GF-D8 (cell line): Measurements from ENCODE around the gene CARMIL1.
"Not testable (repeated sequence)": the region's sequence is repeated elsewhere in the genome, so short reads cannot be mapped to it uniquely, and the experiment has no call there.

ENCODE experiments used
- DNase-seq: peaks from one replicate; lab custom pipeline; 2025; lab: John Stamatoyannopoulos, UW

CARMIL1 gene

DNA sequence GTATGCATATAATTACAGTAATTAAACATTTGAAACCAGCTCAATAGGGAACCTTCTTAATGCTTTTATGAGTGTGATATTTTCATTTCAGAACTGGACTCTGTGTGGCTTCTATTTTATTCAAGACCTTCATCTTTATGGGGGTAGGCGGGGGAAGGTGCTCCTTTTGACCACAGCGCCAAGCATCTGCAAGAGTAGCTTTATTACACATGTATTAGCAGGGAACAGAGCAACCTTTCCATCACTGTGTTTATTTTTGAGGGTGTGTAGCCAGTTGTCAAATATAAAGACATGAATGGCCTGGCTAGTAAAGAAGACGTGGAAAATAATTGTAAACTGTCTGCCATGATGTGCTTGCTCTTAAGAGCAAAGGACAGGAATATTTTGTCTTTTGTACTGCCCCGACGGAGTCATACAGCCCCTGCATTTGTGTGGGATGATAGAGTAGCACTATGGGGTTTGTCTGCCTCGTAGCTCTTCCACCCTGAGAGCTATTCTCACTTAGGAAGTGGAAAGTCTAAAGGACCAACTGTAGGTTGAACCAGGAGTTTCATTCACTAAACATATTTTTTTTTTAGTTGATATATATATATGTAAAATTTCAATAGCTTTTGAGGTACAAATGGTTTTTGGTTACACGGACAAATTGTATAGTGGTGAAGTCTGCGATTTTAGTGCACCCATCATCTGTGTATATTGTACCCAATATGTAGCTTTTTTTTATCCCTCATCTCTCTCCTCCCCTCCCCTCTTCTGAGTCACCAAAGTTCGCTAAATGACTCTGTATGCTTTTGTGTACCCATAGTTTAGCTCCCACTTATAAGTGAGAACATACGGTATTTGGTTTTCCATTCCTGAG, 91.2 kb downstream of the CARMIL1 start:
- no peak for DNase-seq

DNA sequence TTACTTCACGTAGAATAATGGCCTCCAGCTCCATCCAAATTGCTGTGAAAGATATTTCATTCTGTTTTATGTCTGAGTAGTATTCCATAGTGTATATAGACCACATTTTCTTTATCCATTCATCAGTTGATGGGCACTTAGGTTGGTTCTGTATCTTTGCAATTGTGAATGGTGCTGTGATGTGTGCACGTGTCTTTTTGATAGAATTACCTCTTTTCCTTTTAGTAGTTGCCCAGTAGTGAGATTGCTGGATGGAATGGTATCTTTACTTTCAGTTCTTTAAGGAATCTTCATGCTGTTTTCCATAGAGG, 91.8 kb downstream of the CARMIL1 start:
- DNase-seq: no peak

DNA sequence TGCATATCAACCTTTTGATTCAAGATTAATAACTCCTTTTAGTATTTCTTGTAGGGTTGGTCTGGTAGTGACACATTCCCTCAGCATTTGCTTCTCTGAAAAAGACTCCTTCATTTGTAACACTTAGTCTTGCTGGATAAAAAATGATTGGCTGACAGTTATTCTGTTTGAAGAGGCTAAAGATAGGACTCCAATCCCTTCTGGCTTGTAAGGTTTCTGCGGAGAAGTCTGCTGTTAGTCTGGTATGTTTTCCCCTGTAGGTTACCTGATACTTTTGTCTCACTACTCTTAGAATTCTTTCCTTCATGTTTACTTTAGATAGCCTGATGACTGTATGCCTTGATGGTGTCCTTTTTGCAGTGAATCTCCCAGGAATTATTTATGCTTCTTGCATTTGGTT, 96.0 kb downstream of the CARMIL1 start:
- no peak for DNase-seq

DNA sequence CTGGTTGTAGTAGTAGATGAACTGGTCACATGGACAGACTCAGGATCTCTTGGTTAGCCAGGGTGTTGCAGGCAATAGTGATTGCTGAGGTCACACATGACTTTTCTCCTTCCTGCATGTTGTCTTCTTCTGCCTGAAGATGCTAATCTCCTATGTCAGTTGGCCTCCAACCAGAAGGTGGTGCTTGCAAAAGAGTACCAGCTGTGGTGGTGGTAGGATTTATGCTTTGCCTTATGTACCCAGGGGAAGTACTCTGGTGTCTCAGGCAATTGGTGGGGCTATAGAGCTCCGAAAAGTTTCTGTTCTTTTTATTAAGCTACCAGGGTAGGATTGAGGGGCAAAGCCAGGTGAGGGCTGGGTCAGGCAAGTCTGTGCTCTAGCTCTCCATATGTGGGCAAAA, 98.5 kb downstream of the CARMIL1 start:
- no peak for DNase-seq

DNA sequence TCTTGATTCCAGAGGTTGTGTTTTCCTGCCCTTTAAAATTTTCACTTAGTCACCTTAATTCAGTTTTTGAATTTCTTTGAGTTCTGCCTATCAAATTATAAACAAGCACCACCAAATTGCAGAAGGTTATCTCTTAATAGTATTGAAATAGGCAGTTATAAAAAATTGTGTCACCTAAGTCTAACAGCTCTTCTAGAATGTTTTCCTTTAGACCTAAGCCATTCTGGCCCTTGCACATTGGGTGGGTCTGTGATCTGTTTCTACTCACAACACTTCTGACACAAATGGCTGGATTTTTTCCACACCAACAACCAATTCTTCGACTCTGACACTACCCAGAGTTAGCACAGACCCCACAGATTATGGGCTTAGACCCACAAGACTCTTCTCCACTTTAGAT, 101.9 kb downstream of the CARMIL1 start:
- no peak for DNase-seq

DNA sequence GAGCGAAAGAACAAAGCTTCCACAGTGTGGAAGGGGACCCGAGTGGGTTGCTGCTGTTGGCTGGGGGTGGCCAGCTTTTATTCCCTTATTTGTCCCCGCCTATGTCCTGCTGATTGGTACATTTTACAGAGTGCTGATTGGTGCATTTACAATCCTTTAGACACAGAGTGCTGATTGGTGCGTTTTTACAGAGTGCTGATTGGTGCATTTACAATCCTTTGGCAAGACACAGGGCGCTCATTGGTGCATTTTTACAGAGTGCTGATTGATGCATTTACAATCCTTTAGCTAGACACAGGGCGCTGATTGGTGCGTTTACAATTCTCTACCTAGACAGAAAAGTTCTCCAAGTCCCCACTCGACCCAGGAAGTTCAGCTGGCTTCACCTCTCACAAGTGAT, 103.3 kb downstream of the CARMIL1 start:
- DNase-seq: not testable (repeated sequence)

DNA sequence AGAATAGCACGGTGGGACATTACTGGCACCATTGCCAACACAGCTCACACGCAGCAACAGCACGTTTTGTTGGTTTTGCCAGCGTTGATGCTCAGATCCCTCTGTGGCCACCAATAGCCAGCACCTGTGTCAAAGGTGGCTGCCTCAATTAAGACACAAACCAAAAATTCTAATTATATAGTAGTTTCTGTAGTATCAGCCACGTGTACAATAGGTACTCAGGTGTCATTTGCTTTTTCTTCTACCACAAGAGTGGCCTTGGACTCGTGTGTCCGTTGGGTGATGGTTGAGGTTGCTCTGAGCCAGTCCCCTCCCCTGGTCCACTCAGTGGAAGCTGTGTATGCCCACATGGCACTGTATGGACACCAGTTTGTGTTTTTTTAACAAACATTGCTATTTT, 105.1 kb downstream of the CARMIL1 start:
- no peak for DNase-seq

DNA sequence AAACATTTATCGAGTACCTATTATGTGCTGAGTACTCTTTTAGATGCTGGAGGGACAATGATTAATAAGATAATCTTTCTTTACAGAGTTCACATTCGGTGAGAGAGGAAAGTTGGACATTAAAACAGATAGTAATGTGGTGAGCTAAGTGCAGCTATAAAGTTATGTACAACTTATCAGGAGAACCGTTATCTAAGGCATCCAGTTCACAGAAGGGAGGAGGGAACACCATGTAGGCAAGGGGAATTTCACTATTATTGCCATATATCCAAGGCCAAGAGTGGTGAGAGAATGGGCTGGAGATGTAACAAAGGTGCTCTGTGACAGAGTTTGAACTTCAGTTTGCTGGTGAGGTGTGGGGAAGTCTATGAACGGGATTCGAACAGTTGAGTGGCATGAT, 105.8 kb downstream of the CARMIL1 start:
- no peak for DNase-seq

DNA sequence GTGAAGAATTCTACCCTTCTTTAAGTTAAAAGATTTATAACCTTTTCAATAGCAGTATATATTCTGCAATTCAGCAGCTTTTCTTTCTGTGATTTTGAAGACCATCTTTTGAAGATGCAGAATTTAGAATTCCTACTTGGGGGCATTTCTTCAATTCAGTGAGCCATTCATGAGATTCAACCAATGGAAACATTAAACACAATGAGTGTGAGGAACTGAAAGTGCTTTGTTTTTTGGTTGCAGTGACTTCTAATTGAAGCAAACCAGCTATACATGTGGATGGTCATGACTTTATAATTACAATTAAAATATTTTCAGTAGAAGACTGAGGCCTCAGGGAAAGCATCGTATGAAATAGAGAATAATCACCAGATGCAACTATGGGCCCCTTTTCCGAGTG, 108.3 kb downstream of the CARMIL1 start:
- DNase-seq: no peak

DNA sequence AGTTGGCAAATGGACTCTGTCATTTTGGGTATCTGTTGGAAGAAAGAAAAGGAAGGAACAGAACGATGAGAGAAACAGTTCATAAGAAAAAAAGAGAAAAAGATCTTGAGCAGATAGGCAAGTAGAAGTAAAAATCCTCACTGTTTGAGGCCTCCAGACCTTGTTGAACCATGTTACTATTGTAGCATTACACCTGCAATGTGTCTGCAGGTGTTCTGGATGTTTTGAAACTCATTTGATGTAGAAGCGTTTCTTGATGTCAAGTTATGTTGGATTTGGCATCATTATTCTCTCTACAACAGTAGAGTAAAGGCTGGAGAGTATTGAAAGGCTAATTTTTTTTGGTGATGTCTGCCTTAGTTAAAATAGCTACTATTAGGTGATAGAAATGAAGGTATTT, 108.7 kb downstream of the CARMIL1 start:
- no peak for DNase-seq

DNA sequence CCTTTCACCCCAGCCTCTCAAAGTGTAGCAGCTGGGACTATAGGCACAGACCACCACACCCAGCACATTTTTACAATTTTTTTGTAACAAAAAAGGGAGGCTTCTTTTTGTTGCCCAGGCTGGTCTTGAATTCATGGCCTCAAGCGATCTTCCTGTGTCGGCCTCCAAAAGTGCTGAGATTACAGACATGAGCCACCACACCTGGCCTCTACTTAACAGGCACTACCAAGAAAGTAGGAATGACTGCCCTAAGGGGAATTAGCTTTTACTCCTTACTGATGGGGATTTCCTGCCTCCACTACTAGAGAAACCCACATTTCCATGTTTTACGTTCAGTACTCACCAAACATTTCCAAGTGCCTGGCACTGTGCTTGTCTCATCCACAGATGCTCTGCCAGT, 109.6 kb downstream of the CARMIL1 start:
- no peak for DNase-seq

DNA sequence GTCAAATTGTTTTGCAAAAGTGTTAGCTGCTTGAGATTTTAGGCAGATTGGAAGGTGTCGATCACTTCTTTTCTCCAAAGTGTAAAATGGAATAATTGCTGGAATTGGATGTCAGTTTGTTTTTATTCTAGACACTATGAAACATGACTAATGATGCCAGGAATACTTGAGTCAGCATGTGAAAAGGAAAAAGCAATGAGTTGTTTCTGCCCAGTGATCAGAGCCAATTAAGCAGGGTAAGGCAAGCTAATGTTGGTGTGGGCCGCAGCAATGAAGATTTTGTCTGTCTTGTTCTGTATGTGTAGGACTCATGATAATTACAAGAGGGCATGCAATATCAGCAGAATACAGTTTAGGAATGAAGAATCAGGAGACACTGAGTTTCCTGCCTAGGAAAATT, 110.3 kb downstream of the CARMIL1 start:
- no peak for DNase-seq

DNA sequence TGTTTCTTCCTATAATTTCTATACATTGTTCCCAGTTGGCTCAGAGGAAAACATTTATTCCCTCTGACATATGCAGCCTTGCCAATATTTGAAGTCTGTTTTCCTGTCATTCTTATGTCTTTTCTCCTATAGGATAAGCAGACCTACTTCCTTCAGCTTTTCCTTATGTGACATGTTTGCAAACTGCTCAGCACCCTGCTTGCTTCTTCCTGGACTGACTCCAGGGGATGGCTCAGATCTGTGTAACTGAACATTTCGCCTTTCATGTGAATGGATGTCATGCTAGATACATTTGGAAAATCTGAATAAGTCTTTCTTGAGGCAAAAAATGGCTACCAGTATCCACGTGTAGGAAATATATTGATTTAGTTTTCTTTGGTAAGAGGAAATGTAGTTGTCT, 113.2 kb downstream of the CARMIL1 start:
- DNase-seq: no peak

DNA sequence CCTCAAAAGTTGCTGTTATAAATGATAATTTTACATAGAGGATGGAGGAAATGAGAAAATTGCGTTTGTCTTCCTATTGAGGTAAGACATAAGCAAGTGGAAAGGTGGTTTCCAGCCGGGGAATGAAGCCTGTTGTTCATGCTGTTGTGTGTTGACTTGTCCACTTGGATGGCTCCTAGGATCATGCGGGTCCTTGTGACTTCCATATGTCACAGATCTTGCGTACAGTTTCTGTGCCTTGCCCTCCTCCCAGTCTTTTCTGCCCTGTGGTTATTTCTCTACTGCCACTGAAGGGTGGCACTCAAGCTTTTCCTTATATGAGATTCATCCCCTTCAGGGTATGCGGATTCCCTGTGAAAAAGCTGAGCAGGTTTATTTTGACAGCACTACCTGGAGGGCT, 116.6 kb downstream of the CARMIL1 start:
- DNase-seq: no peak

DNA sequence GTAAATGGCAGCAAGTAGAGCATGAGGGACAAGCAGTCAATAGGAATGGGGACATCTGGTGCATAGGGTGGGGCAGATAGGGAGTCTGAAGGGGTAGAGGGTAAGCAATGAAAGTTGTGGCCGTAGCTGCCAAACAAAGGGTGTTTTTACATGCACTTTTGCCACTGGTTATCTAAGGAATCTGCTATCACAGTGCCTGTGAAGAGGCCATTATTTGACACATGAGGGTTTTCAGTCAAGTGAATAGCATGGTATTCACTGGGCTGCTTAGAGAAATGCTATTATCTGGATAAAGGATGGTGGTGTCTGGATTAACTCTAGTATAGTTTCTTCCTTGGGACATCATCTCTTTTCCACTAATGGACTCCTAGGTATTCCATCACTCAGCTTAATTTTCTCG, 118.2 kb downstream of the CARMIL1 start:
- DNase-seq: no peak

DNA sequence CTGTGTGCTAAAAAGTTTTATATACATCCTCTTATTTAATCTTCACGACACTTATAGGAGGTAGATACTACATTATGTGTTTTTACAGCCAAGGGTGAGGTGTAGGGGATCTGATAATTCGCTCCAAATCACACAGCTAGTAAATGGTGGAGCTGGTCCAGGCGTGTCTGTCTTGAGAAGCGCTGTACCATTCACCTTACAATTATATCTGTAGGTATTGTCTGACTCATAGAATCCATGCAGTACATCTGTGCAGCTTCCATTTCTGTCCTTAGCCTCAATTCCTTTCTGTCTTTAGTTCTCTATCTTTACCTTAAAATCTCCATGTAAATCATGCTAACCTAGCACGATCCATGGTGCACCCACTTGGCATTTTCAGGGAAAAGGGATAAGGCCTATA, 120.7 kb downstream of the CARMIL1 start:
- DNase-seq: no peak

DNA sequence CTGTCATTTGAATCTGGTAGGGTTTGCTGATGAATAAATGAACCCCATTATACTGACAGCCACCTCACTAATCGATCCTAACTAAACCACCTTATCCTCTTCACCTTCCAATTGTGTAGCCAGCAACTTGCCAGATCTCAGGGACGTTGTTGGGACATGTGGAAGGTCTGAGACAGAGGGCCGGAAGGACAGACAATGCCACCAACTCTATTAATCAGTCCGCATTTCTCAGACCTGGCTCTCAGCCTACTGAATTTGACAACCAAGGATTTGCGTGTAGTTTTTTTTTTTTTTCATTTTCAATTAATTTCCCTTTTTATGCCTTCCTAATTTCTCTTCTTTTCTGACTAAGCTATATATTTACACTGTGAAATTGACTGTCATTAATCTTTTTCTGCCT, 122.5 kb downstream of the CARMIL1 start:
- DNase-seq: no peak

DNA sequence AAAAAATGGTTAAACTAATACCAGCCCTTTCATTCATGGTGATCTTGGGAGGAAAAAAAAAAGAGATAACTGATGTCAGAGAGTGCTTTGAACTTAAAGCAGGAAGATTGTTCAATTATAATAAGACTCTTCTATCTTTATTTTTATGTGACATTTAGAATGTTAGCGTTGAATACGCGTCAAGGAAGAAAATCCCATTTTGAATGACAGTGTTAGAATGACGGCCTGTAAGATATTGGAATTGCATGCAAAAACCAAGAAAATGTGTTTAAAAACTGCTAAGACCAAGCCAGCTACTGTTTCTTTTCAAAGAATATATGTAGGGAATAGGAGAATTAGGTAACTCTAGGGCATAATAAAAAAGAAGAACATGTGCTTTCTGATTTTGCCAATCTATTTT, 123.0 kb downstream of the CARMIL1 start:
- no peak for DNase-seq

DNA sequence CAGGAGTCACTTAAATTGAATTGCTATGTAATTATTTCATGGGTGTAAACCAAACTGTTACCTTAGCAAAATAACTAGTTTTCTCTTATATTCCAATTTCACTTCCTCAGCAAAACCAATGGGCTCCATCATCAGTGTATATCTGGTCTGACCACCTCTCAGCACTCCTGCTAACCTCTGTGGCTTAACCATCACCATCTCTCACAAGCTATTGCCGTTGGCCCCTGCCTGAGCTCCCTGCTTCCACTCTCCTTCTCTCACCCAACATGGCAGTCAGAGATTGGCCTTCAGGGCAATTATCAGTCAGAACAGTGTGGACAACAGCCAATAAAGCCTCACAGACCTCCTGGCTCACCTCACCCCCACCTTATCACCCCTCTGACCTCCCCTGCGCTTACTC, 124.0 kb downstream of the CARMIL1 start:
- no peak for DNase-seq

DNA sequence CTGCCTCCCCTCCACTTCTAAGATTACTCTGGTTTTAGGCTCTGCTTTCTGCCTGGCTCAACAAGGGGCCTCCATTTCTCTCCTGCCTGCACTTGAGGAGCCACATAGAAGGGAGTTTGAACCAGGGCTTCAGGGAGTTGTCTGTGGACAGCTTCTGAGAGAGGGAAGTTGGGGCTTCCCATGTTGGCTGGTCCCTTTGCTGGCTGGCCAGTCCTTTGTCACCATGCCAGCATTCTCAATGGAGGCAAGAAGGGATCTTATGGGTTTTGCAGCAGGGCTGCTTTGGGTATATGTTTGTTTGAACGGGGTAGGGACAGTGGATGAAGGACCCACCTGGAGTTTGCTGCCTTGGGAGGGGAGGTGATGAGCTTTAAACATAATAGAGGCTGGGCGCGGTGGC, 124.9 kb downstream of the CARMIL1 start:
- no peak for DNase-seq

DNA sequence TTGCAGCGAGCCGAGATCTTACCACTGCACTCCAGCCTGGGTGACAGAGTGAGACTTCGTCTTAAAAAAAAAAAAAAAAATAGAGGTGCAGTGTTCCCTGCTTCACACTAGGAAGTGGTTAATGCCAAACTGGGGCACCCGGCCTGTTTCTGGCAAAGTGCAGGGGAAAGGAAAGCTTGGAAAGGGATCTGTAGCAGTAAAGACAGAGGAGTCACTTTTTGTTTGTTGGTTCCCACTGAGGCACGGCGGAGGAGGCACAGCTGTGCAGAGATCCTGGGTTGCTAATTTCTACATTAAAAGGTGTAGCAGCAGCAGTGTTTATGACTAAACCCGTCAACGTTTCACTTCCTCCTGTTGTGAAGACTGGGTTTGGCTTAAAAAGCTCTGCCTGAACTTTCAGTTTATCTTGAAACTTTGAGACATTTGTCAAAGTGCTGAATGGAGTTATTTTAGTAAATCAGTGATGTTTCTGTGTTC, 125.6 kb downstream of the CARMIL1 start:
- DNase-seq: no peak

DNA sequence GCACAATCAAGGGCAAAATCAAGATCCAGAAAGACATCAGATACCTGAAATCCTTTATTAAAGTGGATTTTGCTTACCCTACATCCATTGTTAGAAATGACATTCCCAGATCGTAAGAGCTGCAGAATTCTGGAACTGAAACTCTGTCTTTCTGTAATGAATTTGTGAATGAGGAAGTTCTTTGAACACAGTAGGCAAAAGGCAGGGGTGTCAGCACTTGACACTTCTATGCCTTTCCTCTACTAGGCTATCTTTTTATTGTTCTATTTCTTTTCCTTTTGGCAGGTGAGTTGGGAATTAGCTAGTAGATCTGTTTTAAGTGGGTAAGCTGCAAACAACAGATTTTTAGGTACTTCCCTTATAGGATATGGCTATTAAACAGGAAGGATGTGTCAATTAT, 126.3 kb downstream of the CARMIL1 start:
- DNase-seq: no peak

DNA sequence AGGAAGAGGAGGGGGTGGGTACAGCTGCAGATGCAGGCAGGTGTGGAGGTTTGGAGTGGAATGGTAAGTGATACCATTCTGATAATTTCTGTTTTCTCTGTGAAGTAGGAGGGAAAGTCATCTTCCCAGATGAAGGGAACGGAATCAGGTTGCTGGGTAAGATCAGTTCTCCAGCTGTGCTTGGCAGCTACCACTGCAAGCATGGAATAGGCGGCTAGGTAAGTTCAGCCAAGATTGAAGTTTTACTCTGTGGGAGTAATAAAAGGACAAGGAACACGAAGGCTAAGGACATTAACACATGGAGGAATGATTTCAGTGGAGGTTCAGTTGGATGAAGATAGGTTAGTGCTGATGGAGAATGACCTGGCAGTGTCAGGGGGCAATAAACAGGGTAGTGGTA, 128.3 kb downstream of the CARMIL1 start:
- DNase-seq: no peak

DNA sequence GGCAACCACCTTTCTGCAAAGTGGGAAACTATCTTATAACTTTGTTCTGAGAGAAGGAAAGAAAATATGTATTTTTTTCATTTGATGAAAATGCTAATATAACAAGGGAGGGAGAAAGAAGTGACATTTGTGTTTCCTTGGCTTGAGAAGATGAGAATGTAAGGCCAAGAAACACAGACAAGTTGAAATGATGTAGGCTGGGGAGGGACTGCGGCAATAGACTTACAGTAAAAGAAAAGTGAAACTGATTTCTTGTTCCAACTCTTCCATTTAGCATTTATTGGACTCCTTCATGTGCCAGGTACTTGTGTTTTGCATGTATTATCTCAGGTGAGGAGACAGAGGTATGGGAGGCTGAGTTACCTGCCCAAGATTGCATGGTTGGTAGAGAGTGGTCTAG, 130.9 kb downstream of the CARMIL1 start:
- no peak for DNase-seq
